HCT116 (cell line): ENCODE results near the gene FLCN. TPM values are rescaled to one million over a fixed set of nuclear protein-coding genes. Genes with fewer than 3 reads are reported as not detected.

Experiments used
- ATAC-seq: fragments of 200-7000 bp; cut with Tn5 transposase; 2 replicates; pipeline ENCODE4 v1.9.1; 2020; ENCODE audit warnings: mild to moderate bottlenecking, moderate library complexity
- BruUV-seq: library from RNA; stranded (reverse); fragments of 400-500 nt; replicated peaks from 2 replicates; lab custom pipeline; 2021; lab: Mats Ljungman, UMichigan
- CTCF ChIA-PET: fragments of 300-600 bp; sonication (Branson Sonifier 250); formaldehyde crosslinking; loops from one replicate; lab custom pipeline; 2021; ENCODE audit warnings: antibody characterized with exemption; lab: Charles Lee
- POLR2A ChIA-PET: fragments of 300-600, 350-600 bp; sonication (Branson Sonifier 250); formaldehyde crosslinking; loops from one replicate; lab custom pipeline; 2021; ENCODE audit warnings: antibody characterized with exemption; lab: Charles Lee
- RAD21 ChIA-PET, 2 experiments: fragments of 300-600 bp; sonication (Branson Sonifier 250); formaldehyde crosslinking; loops; one replicate each; lab custom pipeline; 2023; ENCODE audit warnings: low total read pairs in 2 of 2; ENCODE audit not compliant: uncharacterized antibody in 2 of 2, unreplicated experiment in 2 of 2, low non-redundant PET in 1 of 2; lab: Charles Lee
- DNase-seq: peaks from one replicate; pipeline ENCODE4 v3.0.0-alpha.2; 2010; ENCODE audit warnings: low read depth, low spot score
- H2AFZ ChIP-seq: fragments of 200-600 bp; shearing (Covaris generic), sonication (generic); 2 replicates; pipeline ENCODE4 v1.6.1; 2017; ENCODE audit warnings: low read depth, mixed run types, mixed read lengths, antibody characterized with exemption, low read length; ENCODE audit not compliant: poor library complexity, severe bottlenecking
- H3K27ac ChIP-seq: 2 replicates; pipeline ENCODE4 v1.5.1; 2012; ENCODE audit warnings: low read depth, low read length
- H3K27me3 ChIP-seq: fragments of 200-600 bp; sonication (generic); 2 replicates; pipeline ENCODE4 v1.6.1; 2016; ENCODE audit warnings: mixed run types, low read length, mixed read lengths; ENCODE audit not compliant: insufficient read depth
- H3K36me3 ChIP-seq, 2 experiments: fragments of 200-500 bp in 1 of 2; fragments of 200-600 bp in 1 of 2; sonication (Bioruptor generic) in 1 of 2; sonication (generic) in 1 of 2; 2 replicates each; pipeline versions ENCODE4 v1.5.1 to v1.6.1; 2014 to 2016; ENCODE audit warnings: low read length in 2 of 2, inconsistent platforms in 1 of 2, mixed read lengths in 1 of 2, mixed run types in 1 of 2; ENCODE audit not compliant: insufficient read depth in 2 of 2, control insufficient read depth in 1 of 2
- H3K4me1 ChIP-seq, 2 experiments: fragments of 200-600 bp in 1 of 2; sonication (generic) in 1 of 2; 2 replicates each; pipeline versions ENCODE4 v1.5.1 to v1.6.1; 2012 to 2017; ENCODE audit warnings: low read length in 2 of 2, inconsistent platforms in 1 of 2, mild to moderate bottlenecking in 1 of 2, mixed read lengths in 1 of 2, mixed run types in 1 of 2, moderate library complexity in 1 of 2; ENCODE audit not compliant: insufficient read depth in 2 of 2, control insufficient read depth in 1 of 2
- H3K4me2 ChIP-seq: fragments of 200-600 bp; sonication (generic); 2 replicates; pipeline ENCODE4 v1.6.1; 2017; ENCODE audit warnings: mixed run types, low read length, mixed read lengths
- H3K4me3 ChIP-seq, 2 experiments: fragments of 200-600 bp in 1 of 2; sonication (generic) in 1 of 2; replicated peaks in 1 of 2; 2 replicates each; pipeline ENCODE4 v1.5.1; 2011 to 2016; ENCODE audit warnings: low read length in 2 of 2, control low read depth in 1 of 2, low read depth in 1 of 2, mild to moderate bottlenecking in 1 of 2, mixed read lengths in 1 of 2, mixed run types in 1 of 2
- H3K79me2 ChIP-seq: fragments of 200-600 bp; sonication (generic); 2 replicates; pipeline ENCODE4 v1.6.1; 2017; ENCODE audit warnings: mild to moderate bottlenecking, mixed run types, low read length, moderate library complexity, mixed read lengths; ENCODE audit not compliant: insufficient read depth
- H3K9ac ChIP-seq: fragments of 200-600 bp; sonication (generic); 2 replicates; pipeline ENCODE4 v1.6.1; 2016; ENCODE audit warnings: low read length, mixed read lengths
- H3K9me2 ChIP-seq: fragments of 200-600 bp; sonication (generic), shearing (Covaris generic); 2 replicates; pipeline ENCODE4 v1.6.1; 2017; ENCODE audit warnings: mixed run types, mild to moderate bottlenecking, moderate library complexity; ENCODE audit not compliant: insufficient read depth
- H3K9me3 ChIP-seq, 2 experiments: fragments of 200-500 bp in 1 of 2; fragments of 200-600 bp in 1 of 2; sonication (Bioruptor generic) in 1 of 2; sonication (generic) in 1 of 2; 2 replicates each; pipeline ENCODE4 v1.6.1; 2014 to 2017; ENCODE audit warnings: low read length in 2 of 2, mixed read lengths in 2 of 2, inconsistent platforms in 1 of 2, low read depth in 1 of 2, mild to moderate bottlenecking in 1 of 2, mixed run types in 1 of 2, moderate library complexity in 1 of 2; ENCODE audit not compliant: control insufficient read depth in 1 of 2, insufficient read depth in 1 of 2
- H4K20me1 ChIP-seq: fragments of 200-600 bp; sonication (generic), shearing (Covaris generic); 2 replicates; pipeline ENCODE4 v1.6.1; 2017; ENCODE audit warnings: mixed run types, mild to moderate bottlenecking, moderate library complexity; ENCODE audit not compliant: insufficient read depth
- ATF3 ChIP-seq: IDR thresholded peaks from 2 replicates; pipeline ENCODE4 v1.6.1; 2012
- EGR1 ChIP-seq: IDR thresholded peaks from 2 replicates; pipeline ENCODE4 v1.6.1; 2012; ENCODE audit warnings: low read depth
- FOSL1 ChIP-seq: IDR thresholded peaks from 2 replicates; pipeline ENCODE4 v1.6.1; 2012; ENCODE audit warnings: low read depth
- JUND ChIP-seq: IDR thresholded peaks from 2 replicates; pipeline ENCODE4 v1.6.1; 2012
- MAX ChIP-seq: IDR thresholded peaks from 2 replicates; pipeline ENCODE4 v1.6.1; 2012
- RAD21 ChIP-seq: IDR thresholded peaks from 2 replicates; pipeline ENCODE4 v1.6.1; 2012; ENCODE audit warnings: low read depth, mild to moderate bottlenecking
- SIN3A ChIP-seq: IDR thresholded peaks from 2 replicates; pipeline ENCODE4 v1.6.1; 2012; ENCODE audit warnings: low read depth
- TCF7L2 ChIP-seq: IDR thresholded peaks from 2 replicates; pipeline ENCODE4 v1.7.0; 2011; ENCODE audit warnings: borderline replicate concordance, inconsistent platforms; ENCODE audit not compliant: insufficient read depth, insufficient read length; ENCODE audit errors: extremely low read depth
- ZBTB33 ChIP-seq: IDR thresholded peaks from 2 replicates; pipeline ENCODE4 v1.6.1; 2011; ENCODE audit warnings: mild to moderate bottlenecking, low read length, moderate library complexity; ENCODE audit not compliant: insufficient replicate concordance; ENCODE audit errors: extremely low read depth
- ZFX ChIP-seq: fragments of 450-650 bp; IDR thresholded peaks from 2 replicates; pipeline ENCODE4 v1.6.1; 2017
- ZNF274 ChIP-seq: fragments of 200-500 bp; sonication (Bioruptor generic); IDR thresholded peaks from 2 replicates; pipeline ENCODE4 v1.6.1; 2014; ENCODE audit warnings: mild to moderate bottlenecking, low read depth, low read length, inconsistent platforms
- intact Hi-C: fragments of 100-400 bp; cut with micrococcal nuclease; formaldehyde crosslinking; loops from 2 replicates; pipeline ENCODE4 v1.10.0; 2022
- total RNA-seq: library from RNA; stranded (reverse); gene quantifications from one replicate; pipeline ENCODE4 v1.2.1, GENCODE V29; 2021; ENCODE audit not compliant: unreplicated experiment

Gene FLCN
- total RNA-seq, 1 experiment from 2014 or later = 23.7 TPM

- intact Hi-C loops = no loop called here
- CTCF ChIA-PET = no interaction called here
- RAD21 ChIA-PET = no interaction called here
- no peaks in the 10 kb centered on the region for H3K27me3 ChIP-seq
- H3K4me3 ChIP-seq = no peak overlapping the region
- no peaks in the 10 kb centered on the region for H3K79me2 ChIP-seq
- peaks cover 34 to 46% of the 10 kb centered on the region in 2 experiments; a peak in 3 of 4 replicates for H3K36me3 ChIP-seq
- TF ChIP-seq ZBTB33 = no peak
- TF ChIP-seq RAD21 = no peak
- no peak for TF ChIP-seq ZFX
- TF ChIP-seq SIN3A = no peak
- TF ChIP-seq EGR1 = no peak
- TF ChIP-seq JUND = no peak
- TF ChIP-seq, all 23 proteins: peak for 0
- Histone ChIP-seq H2AFZ (no peak overlapping the region), H3K9ac (no peak overlapping the region), H3K27ac (no peak overlapping the region), H3K4me2 (no peak overlapping the region), H3K9me2 (no peaks in the 10 kb centered on the region), H3K4me1 (no peaks in the 10 kb centered on the region), H4K20me1 (no peaks in the 10 kb centered on the region), H3K9me3 (no peaks in the 10 kb centered on the region)
- ATAC-seq (no peak), DNase-seq (no peak)
- POLR2A ChIA-PET = no interaction called here
- no TSS peak for BruUV-seq
Observed at GRCh38 chr17:17171186-17171585, 65.8 kb downstream of the FLCN start.

- no peak overlapping the region for H3K4me3 ChIP-seq
- no TSS peak for BruUV-seq
- no peaks in the 10 kb centered on the region for H3K9me2 ChIP-seq
- DNase-seq = no peak
- no peak for ATAC-seq
- ChIA-PET POLR2A (no interaction called here), CTCF (no interaction called here), RAD21 (no interaction called here)
- no peak overlapping the region for H2AFZ ChIP-seq
- H3K27ac ChIP-seq = no peak overlapping the region
- no peaks in the 10 kb centered on the region for H3K27me3 ChIP-seq
- H3K9ac ChIP-seq = no peak overlapping the region
- peaks cover 35 to 45% of the 10 kb centered on the region in 2 experiments; a peak in 3 of 4 replicates for H3K36me3 ChIP-seq
- no peak overlapping the region for H3K4me2 ChIP-seq
- TF ChIP-seq TCF7L2 (no peak), SIN3A (no peak), ZNF274 (no peak), MAX (no peak), ATF3 (no peak), FOSL1 (no peak)
- no peaks in the 10 kb centered on the region for H3K79me2 ChIP-seq
- H3K9me3 ChIP-seq = no peaks in the 10 kb centered on the region
- no peaks in the 10 kb centered on the region for H4K20me1 ChIP-seq
- intact Hi-C loops = no loop called here
- H3K4me1 ChIP-seq = no peaks in the 10 kb centered on the region
Observed at GRCh38 chr17:17170346-17170985, 66.5 kb downstream of the FLCN start.
